A549 (cell line): ENCODE data around the gene PLGRKT. TPM values are rescaled to one million over a fixed set of nuclear protein-coding genes. Genes with fewer than 3 reads are reported as not detected.
A peak's percentile ranks its signal among the peaks of the same experiment; 100 is the strongest.

ENCODE experiments used
- ATAC-seq, 2 experiments: fragments of 200-7000 bp in 1 of 2; fragments of >200 bp in 1 of 2; cut with Nextera tagmentation in 1 of 2; cut with Tn5 transposase in 1 of 2; 3 replicates each; pipeline versions ENCODE4 v1.8.0 to v1.9.1; 2018 to 2020; ENCODE audit warnings: mild to moderate bottlenecking in 1 of 2, moderate library complexity in 1 of 2
- CTCF ChIA-PET: fragments of 300-600 bp; sonication (Branson Sonifier 250); formaldehyde crosslinking; extraction: SDS; loops from one replicate; lab custom pipeline; 2021; ENCODE audit warnings: antibody characterized with exemption, inconsistent platforms; lab: Yijun Ruan, JAX
- POLR2A ChIA-PET: fragments of 350-600 bp; formaldehyde crosslinking; extraction: SDS; loops from one replicate; lab custom pipeline; 2021; ENCODE audit warnings: antibody characterized with exemption, inconsistent platforms; lab: Yijun Ruan, JAX
- DNase-seq, 2 experiments: peaks; one replicate each; pipeline versions ENCODE4 v3.0.0 to v3.0.0-alpha.2; 2011 to 2016; ENCODE audit warnings: low read depth in 1 of 2, low spot score in 1 of 2
- FAIRE-seq: peaks from 2 replicates; lab custom pipeline; 2011; peaks lifted over from hg19 to GRCh38; lab: Jason Lieb, UNC
- H3K27ac ChIP-seq, 2 experiments: fragments of >200 bp; sonication (Bioruptor Twin); formaldehyde crosslinking; 3 replicates each; pipeline ENCODE4 v1.5.1; 2016 to 2017
- H3K4me1 ChIP-seq: fragments of >200 bp; sonication (Bioruptor Twin); formaldehyde crosslinking; 3 replicates; pipeline ENCODE4 v1.6.1; 2016
- H3K4me2 ChIP-seq: fragments of >200 bp; sonication (Bioruptor Twin); formaldehyde crosslinking; 3 replicates; pipeline ENCODE4 v1.6.1; 2016
- H3K4me3 ChIP-seq: fragments of >200 bp; sonication (Bioruptor Twin); formaldehyde crosslinking; 3 replicates; pipeline ENCODE4 v1.5.1; 2016
- H3K9me3 ChIP-seq: fragments of >200 bp; sonication (Bioruptor Twin); formaldehyde crosslinking; 3 replicates; pipeline ENCODE4 v1.6.1; 2016
- BCL3 ChIP-seq: fragments of >200 bp; sonication (Bioruptor Twin); formaldehyde crosslinking; IDR thresholded peaks from 3 replicates; pipeline ENCODE4 v1.6.1; 2016
- CEBPB ChIP-seq, 2 experiments: fragments of >200 bp in 1 of 2; sonication (Bioruptor Twin) in 1 of 2; formaldehyde crosslinking in 1 of 2; IDR thresholded peaks; 2 replicates each; pipeline ENCODE4 v1.6.1; 2012 to 2016
- CHD4 ChIP-seq: fragments of 200-600 bp; sonication (generic); IDR thresholded peaks from 2 replicates; pipeline ENCODE4 v1.6.1; 2016; ENCODE audit warnings: antibody characterized with exemption, mild to moderate bottlenecking, borderline replicate concordance
- CTCF ChIP-seq: fragments of >200 bp; sonication (Bioruptor Twin); formaldehyde crosslinking; IDR thresholded peaks from 3 replicates; pipeline ENCODE4 v1.5.1; 2016
- EHF ChIP-seq: fragments of 250-450 bp; sonication (Bioruptor Pico); IDR thresholded peaks from 2 replicates; pipeline ENCODE4 v1.5.0; 2020; ENCODE audit warnings: mild to moderate bottlenecking
- FOSL2 ChIP-seq, 2 experiments: fragments of 450-650 bp in 1 of 2; fragments of >200 bp in 1 of 2; sonication (Bioruptor Twin) in 1 of 2; formaldehyde crosslinking; IDR thresholded peaks; 2 replicates each; pipeline versions ENCODE4 v1.5.0 to v1.6.1; 2016 to 2020; ENCODE audit warnings: mild to moderate bottlenecking in 1 of 2, moderate library complexity in 1 of 2
- HES2 ChIP-seq: fragments of >200 bp; sonication (Bioruptor Twin); formaldehyde crosslinking; IDR thresholded peaks from 2 replicates; pipeline ENCODE4 v1.6.1; 2016
- HMGXB4 ChIP-seq: fragments of 250-450 bp; sonication (Bioruptor Pico); IDR thresholded peaks from 2 replicates; pipeline ENCODE4 v1.5.0; 2021; ENCODE audit warnings: mild to moderate bottlenecking, moderate library complexity, borderline replicate concordance
- MAZ ChIP-seq: fragments of 150-350 bp; IDR thresholded peaks from 2 replicates; pipeline ENCODE4 v1.6.1; 2014; ENCODE audit warnings: antibody characterized with exemption, low read depth, low read length, borderline replicate concordance
- MYC ChIP-seq: IDR thresholded peaks from 2 replicates; pipeline ENCODE4 v1.6.1; 2012; ENCODE audit warnings: mild to moderate bottlenecking, inconsistent platforms, low read length, improper control_type of control experiment, borderline replicate concordance
- NR3C1 ChIP-seq: fragments of >200 bp; sonication (Bioruptor Twin); formaldehyde crosslinking; IDR thresholded peaks from 3 replicates; pipeline ENCODE4 v1.6.1; 2017
- POLR2A ChIP-seq: IDR thresholded peaks from 2 replicates; pipeline ENCODE4 v1.6.1; 2012; ENCODE audit warnings: mild to moderate bottlenecking, low read length
- REST ChIP-seq: fragments of 200-600 bp; sonication (generic); IDR thresholded peaks from 2 replicates; pipeline ENCODE4 v1.6.1; 2016; ENCODE audit warnings: antibody characterized with exemption, mild to moderate bottlenecking, moderate library complexity
- RFX5 ChIP-seq: fragments of 450-650 bp; IDR thresholded peaks from 2 replicates; pipeline ENCODE4 v1.7.1; 2014; ENCODE audit warnings: antibody characterized with exemption, mild to moderate bottlenecking, moderate library complexity
- RNF2 ChIP-seq: fragments of 200-600 bp; sonication (generic); IDR thresholded peaks from 2 replicates; pipeline ENCODE4 v1.6.1; 2016; ENCODE audit warnings: low read depth, mild to moderate bottlenecking, antibody characterized with exemption, moderate library complexity, borderline replicate concordance
- TFCP2L1 ChIP-seq: fragments of 250-450 bp; sonication (Bioruptor Pico); IDR thresholded peaks from 2 replicates; pipeline ENCODE4 v1.5.0; 2021; ENCODE audit warnings: mild to moderate bottlenecking
- ZC3H11A ChIP-seq: fragments of 450-650 bp; IDR thresholded peaks from 2 replicates; pipeline ENCODE4 v1.6.1; 2014; ENCODE audit warnings: antibody characterized with exemption, mild to moderate bottlenecking
- ZNF302 ChIP-seq: fragments of 250-450 bp; sonication (Bioruptor Pico); IDR thresholded peaks from 2 replicates; pipeline ENCODE4 v1.9.0; 2021; ENCODE audit warnings: inconsistent platforms, mild to moderate bottlenecking, moderate library complexity
- ZSCAN20 ChIP-seq: fragments of 250-450 bp; sonication (Bioruptor Pico); IDR thresholded peaks from 2 replicates; pipeline ENCODE4 v1.8.0; 2022; ENCODE audit warnings: mild to moderate bottlenecking, moderate library complexity
- WGBS: methylation state at CpG from one replicate; pipeline ENCODE4 v1.1.6; 2017; ENCODE audit errors: missing lambda C conversion rate; 5-methylcytosine and 5-hydroxymethylcytosine counted together
- polyA plus RNA-seq, 4 experiments: library from polyadenylated mRNA; depleted of rRNA in 3 of 4; stranded (reverse); fragments of >200 nt; fragmentation: RNase III in 1 of 4; extraction: RNeasy Plus Mini Kit Qiagen cat#74134 plus additional on column Dnase treatment in 1 of 4; gene quantifications; 2 replicates in 3 of 4; 3 replicates in 1 of 4; pipeline ENCODE4 v1.2.3, GENCODE V29; 2011 to 2017

The PLGRKT gene
- polyA plus RNA-seq, 2 of the 4 experiments (the other 2 are of a cell fraction) = 24.3 to 37.7 TPM

GRCh38 chr9:5450359-5451091 is 12.8 kb upstream of the PLGRKT start, which contains the start of gene CD274 (continued):
- TF ChIP-seq CTCF (peak; percentile 75), FOSL2 (IDR thresholded peaks at IDR 0.05) (no peak), FOSL2 (CRISPR knock-in tag; IDR thresholded peaks at IDR 0.05) (no peak), REST (no peak), EHF (CRISPR knock-in tag) (no peak), MYC (no peak; the same call in 1 of the 2 replicates), POLR2A (peak; percentile 44), MAZ (no peak), CEBPB (IDR thresholded peaks at IDR 0.05) (peak in 1 of 2 experiments; percentile 55; a peak in 1 of 4 replicates), TFCP2L1 (CRISPR knock-in tag) (no peak), HMGXB4 (CRISPR knock-in tag) (no peak)

- POLR2A ChIA-PET = interaction anchor here (0.9 to 2.2 kb wide), 8 partner anchors 12 to 770 kb away, joined by 3 to 21 read pairs (median 5); partner anchors contain the start of genes CDC37L1, JAK2, PDCD1LG2 and PLGRKT
- H3K27ac ChIP-seq = peak overlapping the region; percentile 69 to 84
- peak in 1 of 2 experiments; percentile 31; a peak in 3 of 6 replicates for ATAC-seq
Observed at GRCh38 chr9:5449521-5450358, 12.0 kb upstream of the PLGRKT start.

More at GRCh38 chr9:5449521-5450358, 12.0 kb upstream of the PLGRKT start:
- WGBS = 10% methylated on average over 15 of the region's 15 CpGs
- CTCF ChIA-PET = interaction anchor here (0.7 to 5.5 kb wide), 35 partner anchors 9 to 283 kb away, joined by 3 to 96 read pairs (median 5); partner anchors contain the start of genes PDCD1LG2 and PLGRKT
- no peak for TF ChIP-seq RNF2
- TF ChIP-seq ZC3H11A = no peak
- no peak for TF ChIP-seq CHD4
- no peak for TF ChIP-seq ZSCAN20 (CRISPR knock-in tag)
- TF ChIP-seq ZNF302 (CRISPR knock-in tag) = no peak
- TF ChIP-seq HES2 = no peak
- no peak for TF ChIP-seq BCL3
- no peak for TF ChIP-seq NR3C1
- TF ChIP-seq RFX5 = no peak
- peak in 1 of 2 experiments; percentile 23 for DNase-seq
- peak overlapping the region; percentile 47 for H3K4me3 ChIP-seq
- no peaks in the 10 kb centered on the region for H3K9me3 ChIP-seq
- peak overlapping the region; percentile 88 for H3K4me2 ChIP-seq
- FAIRE-seq = no peak
- peaks cover 46% of the 10 kb centered on the region for H3K4me1 ChIP-seq
